ENCODE measurements around the gene EFNA5.

Gene EFNA5

GRCh38 chr5:107381189-107381856 lies 289.4 kb downstream of the EFNA5 start:
- no peak for DNase-seq

GRCh38 chr5:107380654-107381053 lies 290.1 kb downstream of the EFNA5 start:
- no peak for DNase-seq

- DNase-seq: no peak
Measured at GRCh38 chr5:107378218-107378899, 292.4 kb downstream of the EFNA5 start.

- no peak for DNase-seq
Measured at GRCh38 chr5:107377277-107377609, 293.5 kb downstream of the EFNA5 start.

- no peak for DNase-seq
Measured at GRCh38 chr5:107376546-107377276, 294.0 kb downstream of the EFNA5 start.

- DNase-seq: no peak
Measured at GRCh38 chr5:107373549-107374263, 297.0 kb downstream of the EFNA5 start.

- no peak for DNase-seq
Measured at GRCh38 chr5:107372723-107373450, 297.9 kb downstream of the EFNA5 start.

DNA sequence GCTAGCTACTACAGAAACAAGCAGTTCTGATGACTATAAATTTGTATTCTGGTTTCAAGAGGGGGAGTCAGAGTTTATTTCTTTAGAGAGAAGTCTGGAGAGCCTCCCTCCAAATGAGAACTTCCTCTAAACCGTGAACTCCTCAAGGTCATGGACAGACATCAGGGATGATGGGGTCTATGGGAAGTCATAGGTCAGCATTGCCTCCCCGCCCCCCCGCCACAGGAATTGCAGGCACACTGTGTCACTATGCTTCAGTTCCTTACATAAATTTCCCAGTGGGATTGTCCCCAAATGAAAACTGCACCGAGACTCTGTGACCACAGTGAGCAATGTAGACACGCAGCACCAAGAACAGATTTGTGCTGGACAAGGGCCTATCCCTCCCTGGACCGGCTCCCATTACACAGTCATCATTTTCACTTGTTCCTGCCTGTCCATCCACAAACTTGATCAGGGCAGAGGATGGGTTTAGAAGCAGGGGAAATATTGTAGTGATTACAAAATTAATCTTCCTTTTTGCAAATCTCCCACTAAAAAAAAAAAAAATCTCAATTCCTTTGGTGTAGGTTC lies 300.3 kb downstream of the EFNA5 start:
- DNase-seq: no peak

DNA sequence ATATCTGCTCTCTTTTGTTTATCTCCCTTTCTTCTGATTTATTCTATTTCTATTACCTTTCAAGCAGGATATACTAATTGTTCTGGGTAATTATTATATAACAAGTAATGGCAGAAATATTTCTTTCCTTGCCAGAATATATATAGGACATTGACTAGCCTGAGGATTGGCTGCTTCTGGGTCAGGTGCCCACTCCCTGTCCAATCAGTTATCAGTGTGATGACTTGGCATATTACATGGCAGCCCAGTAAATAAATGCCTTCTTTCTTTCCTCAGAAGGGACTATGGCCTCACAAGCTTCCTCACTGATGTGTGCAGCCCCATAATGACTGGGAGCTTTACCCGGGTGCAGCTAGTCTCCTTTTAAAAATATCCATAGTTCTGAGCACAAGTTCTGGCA lies 301.1 kb downstream of the EFNA5 start:
- no peak for DNase-seq

GRCh38 chr5:107368615-107369014 lies 302.1 kb downstream of the EFNA5 start:
- no peak for DNase-seq

DNA sequence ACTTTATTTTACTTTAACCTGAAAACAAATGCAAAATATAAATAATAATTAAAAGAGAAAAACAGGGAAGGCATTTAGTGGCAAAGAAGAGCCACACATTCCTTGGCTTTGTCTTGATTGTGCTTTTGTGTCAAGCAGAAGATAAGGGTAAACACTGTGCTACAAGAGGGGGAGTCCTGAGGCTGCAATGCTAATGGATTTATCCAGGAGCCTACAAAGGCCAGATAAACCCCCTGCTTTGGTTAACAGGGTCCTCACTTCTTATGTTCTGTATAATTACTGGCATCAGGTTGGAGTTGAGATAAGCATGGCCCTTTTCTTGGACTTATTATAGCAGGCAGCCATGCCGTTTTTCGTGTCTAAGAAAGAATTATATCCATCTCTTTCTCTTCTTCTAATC lies 302.8 kb downstream of the EFNA5 start:
- no peak for DNase-seq

DNA sequence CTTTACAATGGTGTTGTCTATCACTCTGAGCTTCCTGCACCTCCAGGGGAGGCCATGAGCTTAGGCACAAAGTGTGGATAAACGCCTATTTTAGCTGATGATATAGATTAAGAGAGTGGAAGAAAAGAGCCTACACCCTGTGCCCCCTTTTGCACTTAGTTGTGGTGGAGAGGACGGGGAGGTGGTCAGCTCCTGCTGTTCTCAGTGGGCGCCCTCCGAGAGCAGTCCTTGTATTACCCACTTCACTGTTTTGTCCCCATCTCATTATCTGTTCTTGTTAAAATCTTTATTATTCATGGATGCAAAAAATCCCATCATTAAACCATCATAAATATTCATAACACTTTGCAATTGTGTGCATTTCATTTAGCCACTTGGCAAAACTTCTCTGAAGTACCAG lies 303.3 kb downstream of the EFNA5 start:
- no peak for DNase-seq

GRCh38 chr5:107365320-107366109 lies 305.2 kb downstream of the EFNA5 start:
- no peak for DNase-seq

DNA sequence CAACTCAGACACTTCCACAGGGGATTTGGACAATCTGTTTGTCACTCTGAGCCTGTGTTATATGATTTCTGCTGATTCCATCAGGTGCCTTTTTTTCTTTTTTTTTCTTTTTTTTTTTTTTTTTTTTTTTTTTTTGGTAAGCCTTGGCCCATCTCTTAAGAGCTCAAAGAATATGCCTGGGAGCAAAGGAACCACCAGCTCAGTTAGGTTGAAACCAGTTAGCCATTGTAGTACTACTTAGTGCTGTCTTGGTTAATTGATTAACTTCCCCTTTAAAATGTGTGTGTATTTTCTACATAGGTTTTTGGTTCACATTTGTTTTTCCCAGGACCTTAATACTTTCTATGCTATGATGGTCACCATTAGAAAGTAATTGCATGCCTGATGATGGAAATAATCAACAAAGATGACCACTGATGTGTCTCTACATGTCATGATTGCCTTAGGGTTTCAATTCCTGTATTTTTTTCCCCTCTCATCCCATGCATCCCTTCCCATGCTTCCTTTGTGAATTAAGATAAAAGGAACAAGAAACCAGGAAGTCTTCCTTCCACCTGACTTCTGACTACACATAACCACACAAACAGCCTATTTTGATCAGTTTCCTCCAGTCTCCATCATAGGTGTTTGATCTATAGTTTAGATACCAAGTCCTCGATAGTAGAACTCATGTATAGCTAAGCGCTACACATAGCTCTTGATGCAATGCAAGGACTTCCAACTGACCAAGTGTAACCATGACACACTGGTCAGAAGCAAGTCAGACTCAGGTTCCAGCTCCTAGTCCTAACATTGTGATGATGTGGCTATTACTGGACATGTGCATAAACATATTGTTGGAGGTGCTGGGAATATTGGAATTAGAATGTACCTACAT lies 306.1 kb downstream of the EFNA5 start:
- DNase-seq: no peak

- no peak for DNase-seq
Measured at GRCh38 chr5:107363768-107364167, 307.0 kb downstream of the EFNA5 start.

DNA sequence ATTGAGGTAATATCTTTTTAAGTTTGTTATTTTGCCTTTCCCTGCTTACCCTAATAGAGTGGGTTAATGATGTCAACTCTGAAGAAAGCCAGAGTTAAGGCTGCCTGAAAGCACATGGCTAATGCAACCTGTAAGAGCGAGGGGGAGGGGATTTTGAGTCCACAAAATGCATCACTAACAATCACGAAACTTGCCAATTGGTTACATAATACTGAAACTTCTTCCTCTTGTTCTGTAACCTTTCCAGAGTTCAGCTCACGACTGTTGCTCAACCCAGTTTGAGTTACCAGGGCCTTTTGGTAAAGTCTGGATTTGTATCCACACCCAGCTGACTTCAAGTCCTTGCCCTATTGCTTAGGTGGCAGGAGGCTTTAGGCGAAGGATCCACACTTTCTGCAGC lies 308.8 kb downstream of the EFNA5 start:
- DNase-seq: no peak

DNA sequence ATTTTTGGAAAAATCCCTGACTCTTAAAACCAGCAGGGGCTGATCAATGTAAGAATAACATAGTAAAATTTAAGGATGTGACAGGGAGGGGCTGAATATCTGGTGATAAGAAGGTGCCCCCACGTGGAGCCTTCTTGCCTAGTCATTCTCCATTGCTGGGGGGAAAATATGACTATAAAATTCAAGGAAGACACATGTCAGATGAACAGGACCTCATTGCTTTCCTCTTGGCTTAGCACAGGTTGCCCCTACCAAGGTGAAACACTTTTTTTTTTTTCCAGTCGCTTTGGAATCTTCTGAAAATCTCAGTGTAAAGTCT lies 310.9 kb downstream of the EFNA5 start:
- no peak for DNase-seq

DNA sequence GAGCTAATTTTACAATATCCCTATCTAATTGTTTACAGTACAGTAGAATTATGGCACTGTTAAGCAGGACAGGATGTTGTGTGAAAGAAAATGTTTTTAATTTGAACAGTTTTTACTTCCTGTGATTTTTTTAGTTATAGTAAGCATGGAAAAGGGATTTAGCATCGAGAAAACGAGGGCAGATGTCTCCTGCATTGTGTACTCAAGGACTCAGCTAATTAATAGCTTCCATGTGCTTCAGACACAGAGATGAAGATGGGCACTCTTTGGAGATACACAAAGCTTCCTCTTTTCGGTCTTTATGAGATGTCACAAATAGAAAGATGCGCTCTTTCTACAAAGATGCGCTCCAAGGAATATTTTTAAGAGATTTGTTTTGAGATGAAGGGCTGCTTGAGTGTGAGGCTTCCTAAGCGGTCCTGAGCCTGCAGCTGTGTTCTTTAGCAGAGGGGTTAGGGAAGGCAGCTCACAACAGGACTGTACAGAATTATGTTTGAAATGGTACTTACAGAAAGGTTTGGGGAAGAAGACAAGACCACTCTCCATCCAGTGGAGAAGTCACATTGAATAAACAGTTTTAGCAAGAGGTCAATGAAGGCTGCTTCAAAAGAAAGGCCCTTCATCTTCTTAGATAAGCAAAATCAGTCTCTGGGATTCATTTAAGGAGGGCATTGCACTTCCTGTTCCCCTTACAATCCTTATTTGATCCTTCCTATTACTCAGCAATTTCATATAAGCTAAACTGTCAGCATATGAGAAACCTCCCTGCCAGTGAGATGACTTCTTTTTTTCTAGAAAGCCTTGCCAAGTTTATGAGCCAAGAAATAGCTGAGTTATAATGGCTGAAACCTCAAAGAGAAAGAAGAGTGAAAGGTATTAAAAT lies 311.5 kb downstream of the EFNA5 start:
- DNase-seq: no peak

GRCh38 chr5:107356891-107357290 lies 313.8 kb downstream of the EFNA5 start:
- no peak for DNase-seq

- no peak for DNase-seq
Measured at GRCh38 chr5:107352576-107352975, 318.2 kb downstream of the EFNA5 start.

All from GOT3 (cell line).